ENCODE data around the gene SUMF2.
"Not testable (repeated sequence)": the region's sequence is repeated elsewhere in the genome, so short reads cannot be mapped to it uniquely, and the experiment has no call there.

Gene SUMF2

DNA sequence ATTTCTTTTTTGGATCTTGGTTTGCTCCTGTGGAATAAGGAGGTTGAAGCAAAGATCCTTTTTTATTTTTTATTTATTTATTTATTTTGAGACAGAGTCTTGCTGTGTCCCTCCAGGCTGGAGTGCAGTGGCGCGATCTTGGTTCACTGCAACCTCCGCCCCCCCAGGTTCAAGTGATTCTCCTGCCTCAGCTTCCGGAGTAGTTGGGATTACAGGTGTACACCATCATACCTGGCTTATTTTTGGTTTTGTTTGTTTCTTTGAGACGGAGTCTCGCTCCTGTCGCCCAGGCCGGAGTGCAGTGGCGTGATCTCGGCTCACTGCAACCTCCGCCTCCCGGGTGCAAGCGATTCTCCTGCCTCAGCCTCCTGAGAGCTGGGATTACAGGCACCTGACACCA is 2.3 kb downstream of the SUMF2 start:
- not testable (repeated sequence) for H3K4me3 ChIP-seq (ENCODE audit: low read length)
- peaks cover 40% of the 10 kb centered on the region for H3K36me3 ChIP-seq (ENCODE audit: control insufficient read depth, low read depth, low read length)

DNA sequence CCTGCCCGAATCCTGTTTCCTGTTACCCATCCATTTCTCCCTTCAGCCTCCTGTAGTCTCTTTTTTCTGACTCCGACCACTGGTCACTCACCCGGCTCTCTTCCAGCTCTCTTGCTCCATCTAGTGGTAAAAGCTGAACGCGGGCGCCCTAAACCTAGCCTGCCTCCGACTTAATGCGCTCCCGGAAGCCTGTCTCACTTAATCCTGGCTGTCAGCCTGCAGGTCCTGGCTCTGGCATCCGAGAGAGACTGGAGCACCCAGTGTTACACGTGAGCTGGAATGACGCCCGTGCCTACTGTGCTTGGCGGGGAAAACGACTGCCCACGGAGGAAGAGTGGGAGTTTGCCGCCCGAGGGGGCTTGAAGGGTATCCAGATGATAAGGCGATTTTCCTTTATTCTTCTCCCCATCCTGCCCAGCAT is 10.3 kb downstream of the SUMF2 start:
- Histone ChIP-seq H3K27ac (ENCODE audit: low read length) (no peak overlapping the region), H3K4me1 (ENCODE audit: control insufficient read depth, low read depth, low read length) (peaks cover 2% of the 10 kb centered on the region), H3K9ac (ENCODE audit: low read length) (no peak overlapping the region), H3K36me3 (ENCODE audit: control insufficient read depth, low read depth, low read length) (peaks cover 22% of the 10 kb centered on the region), H3K4me3 (ENCODE audit: low read length) (no peak overlapping the region), H3K27me3 (ENCODE audit: control insufficient read depth, insufficient read depth, low read length) (no peaks in the 10 kb centered on the region), H3K9me3 (ENCODE audit: control insufficient read depth, low read depth, low read length) (no peaks in the 10 kb centered on the region)

More for the DNA sequence above, 2.3 kb downstream of the SUMF2 start:
- not testable (repeated sequence) for H3K27me3 ChIP-seq (ENCODE audit: control insufficient read depth, insufficient read depth, low read length); H3K9me3 ChIP-seq (ENCODE audit: control insufficient read depth, low read depth, low read length); H3K9ac ChIP-seq (ENCODE audit: low read length); H3K27ac ChIP-seq (ENCODE audit: low read length); H3K4me1 ChIP-seq (ENCODE audit: control insufficient read depth, low read depth, low read length)

DNA sequence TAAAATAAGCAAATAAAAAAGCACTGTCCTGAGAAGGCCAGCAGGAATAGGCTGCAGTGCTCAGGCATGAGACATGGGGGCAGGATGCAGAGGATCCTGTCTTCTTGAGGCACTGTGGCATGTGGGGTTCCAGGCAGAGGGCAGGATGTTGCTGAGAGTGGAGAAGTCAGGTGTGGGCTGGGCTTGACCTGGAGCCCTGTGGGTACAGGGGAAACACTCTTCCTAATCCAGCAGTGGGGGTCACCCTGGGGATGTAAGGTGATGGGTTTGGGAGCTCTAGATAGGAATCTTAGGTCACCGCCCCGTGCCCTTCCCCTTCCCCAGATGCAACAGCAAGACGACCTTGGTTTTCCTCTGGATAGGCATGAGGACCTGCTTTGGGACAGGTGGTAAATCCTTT is 13.6 kb downstream of the SUMF2 start:
- Histone ChIP-seq H3K4me3 (ENCODE audit: low read length) (no peak overlapping the region), H3K9me3 (ENCODE audit: control insufficient read depth, low read depth, low read length) (no peaks in the 10 kb centered on the region), H3K27me3 (ENCODE audit: control insufficient read depth, insufficient read depth, low read length) (no peaks in the 10 kb centered on the region), H3K4me1 (ENCODE audit: control insufficient read depth, low read depth, low read length) (peaks cover 2% of the 10 kb centered on the region), H3K27ac (ENCODE audit: low read length) (no peak overlapping the region), H3K36me3 (ENCODE audit: control insufficient read depth, low read depth, low read length) (peaks cover 21% of the 10 kb centered on the region), H3K9ac (ENCODE audit: low read length) (no peak overlapping the region)

DNA sequence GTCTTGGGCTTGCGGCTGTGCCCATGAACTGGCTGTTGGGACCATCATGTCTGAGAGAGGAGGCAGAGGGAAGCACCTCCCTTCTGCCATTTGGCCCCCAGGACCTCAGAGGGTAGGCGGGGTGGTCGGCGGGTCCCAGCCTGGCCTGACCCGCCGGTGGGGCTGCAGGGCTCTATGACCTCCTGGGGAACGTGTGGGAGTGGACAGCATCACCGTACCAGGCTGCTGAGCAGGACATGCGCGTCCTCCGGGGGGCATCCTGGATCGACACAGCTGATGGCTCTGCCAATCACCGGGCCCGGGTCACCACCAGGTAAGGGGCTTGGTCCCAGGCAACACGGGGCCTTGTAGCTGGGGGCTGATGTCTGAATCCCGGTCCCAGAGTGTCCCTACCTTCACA is 14.1 kb downstream of the SUMF2 start:
- H3K27ac ChIP-seq (ENCODE audit: low read length), result no peak overlapping the region
- H3K4me1 ChIP-seq (ENCODE audit: control insufficient read depth, low read depth, low read length), result peaks cover 2% of the 10 kb centered on the region
- H3K27me3 ChIP-seq (ENCODE audit: control insufficient read depth, insufficient read depth, low read length), result no peaks in the 10 kb centered on the region
- H3K9ac ChIP-seq (ENCODE audit: low read length), result no peak overlapping the region
- peaks cover 21% of the 10 kb centered on the region for H3K36me3 ChIP-seq (ENCODE audit: control insufficient read depth, low read depth, low read length)
- no peaks in the 10 kb centered on the region for H3K9me3 ChIP-seq (ENCODE audit: control insufficient read depth, low read depth, low read length)
- no peak overlapping the region for H3K4me3 ChIP-seq (ENCODE audit: low read length)

DNA sequence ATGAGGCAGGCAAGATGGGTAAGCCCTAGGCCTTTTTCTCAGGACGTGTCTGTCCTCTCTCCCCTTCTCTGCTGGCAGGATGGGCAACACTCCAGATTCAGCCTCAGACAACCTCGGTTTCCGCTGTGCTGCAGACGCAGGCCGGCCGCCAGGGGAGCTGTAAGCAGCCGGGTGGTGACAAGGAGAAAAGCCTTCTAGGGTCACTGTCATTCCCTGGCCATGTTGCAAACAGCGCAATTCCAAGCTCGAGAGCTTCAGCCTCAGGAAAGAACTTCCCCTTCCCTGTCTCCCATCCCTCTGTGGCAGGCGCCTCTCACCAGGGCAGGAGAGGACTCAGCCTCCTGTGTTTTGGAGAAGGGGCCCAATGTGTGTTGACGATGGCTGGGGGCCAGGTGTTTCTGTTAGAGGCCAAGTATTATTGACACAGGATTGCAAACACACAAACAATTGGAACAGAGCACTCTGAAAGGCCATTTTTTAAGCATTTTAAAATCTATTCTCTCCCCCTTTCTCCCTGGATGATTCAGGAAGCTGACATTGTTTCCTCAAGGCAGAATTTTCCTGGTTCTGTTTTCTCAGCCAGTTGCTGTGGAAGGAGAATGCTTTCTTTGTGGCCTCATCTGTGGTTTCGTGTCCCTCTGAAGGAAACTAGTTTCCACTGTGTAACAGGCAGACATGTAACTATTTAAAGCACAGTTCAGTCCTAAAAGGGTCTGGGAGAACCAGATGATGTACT is 15.5 kb downstream of the SUMF2 start:
- H3K4me1 ChIP-seq (ENCODE audit: control insufficient read depth, low read depth, low read length), result no peaks in the 10 kb centered on the region
- no peaks in the 10 kb centered on the region for H3K9me3 ChIP-seq (ENCODE audit: control insufficient read depth, low read depth, low read length)
- no peak overlapping the region for H3K27ac ChIP-seq (ENCODE audit: low read length)
- no peak overlapping the region for H3K4me3 ChIP-seq (ENCODE audit: low read length)
- no peak overlapping the region for H3K9ac ChIP-seq (ENCODE audit: low read length)
- no peaks in the 10 kb centered on the region for H3K27me3 ChIP-seq (ENCODE audit: control insufficient read depth, insufficient read depth, low read length)
- H3K36me3 ChIP-seq (ENCODE audit: control insufficient read depth, low read depth, low read length), result peaks cover 21% of the 10 kb centered on the region

DNA sequence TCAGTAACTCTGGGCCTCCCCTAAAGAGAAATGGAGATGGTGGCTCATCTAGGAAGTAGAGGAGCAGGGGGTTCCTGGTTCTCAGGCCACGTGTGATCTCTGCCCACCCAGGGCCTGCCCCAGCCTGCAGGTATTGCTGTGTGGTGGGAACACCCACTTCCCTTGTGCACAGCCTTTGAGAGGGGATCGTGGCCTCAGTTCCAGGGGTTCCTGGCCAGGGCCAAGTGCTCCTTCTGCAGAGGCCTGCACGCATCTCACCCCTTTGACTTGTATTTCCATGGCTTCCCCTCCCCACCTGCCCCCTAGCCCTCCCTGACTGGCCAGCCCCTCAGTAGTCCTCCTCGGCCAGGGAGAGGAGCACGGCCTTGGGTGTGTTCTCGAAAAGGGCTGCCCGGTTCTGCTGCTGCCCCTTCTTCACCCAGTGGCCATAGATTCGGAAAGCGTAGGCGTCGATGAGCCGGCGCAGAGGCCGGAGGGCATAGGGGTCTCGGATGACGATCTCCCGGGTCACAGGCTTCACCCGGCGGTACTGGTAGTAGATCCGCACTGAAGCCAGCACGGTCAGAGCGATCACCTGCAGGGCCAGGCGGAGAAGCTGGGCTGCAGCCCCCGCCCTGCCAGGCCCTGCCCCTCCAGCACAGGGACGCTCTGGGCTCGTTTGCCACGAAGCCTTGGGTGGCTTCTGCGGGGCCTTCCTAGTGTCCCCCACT is 16.8 kb downstream of the SUMF2 start:
- H3K4me3 ChIP-seq (ENCODE audit: low read length); H3K9ac ChIP-seq (ENCODE audit: low read length); H3K9me3 ChIP-seq (ENCODE audit: control insufficient read depth, low read depth, low read length); H3K27ac ChIP-seq (ENCODE audit: low read length); H3K4me1 ChIP-seq (ENCODE audit: control insufficient read depth, low read depth, low read length); H3K27me3 ChIP-seq (ENCODE audit: control insufficient read depth, insufficient read depth, low read length): not testable (repeated sequence)
- peaks cover 21% of the 10 kb centered on the region for H3K36me3 ChIP-seq (ENCODE audit: control insufficient read depth, low read depth, low read length)

DNA sequence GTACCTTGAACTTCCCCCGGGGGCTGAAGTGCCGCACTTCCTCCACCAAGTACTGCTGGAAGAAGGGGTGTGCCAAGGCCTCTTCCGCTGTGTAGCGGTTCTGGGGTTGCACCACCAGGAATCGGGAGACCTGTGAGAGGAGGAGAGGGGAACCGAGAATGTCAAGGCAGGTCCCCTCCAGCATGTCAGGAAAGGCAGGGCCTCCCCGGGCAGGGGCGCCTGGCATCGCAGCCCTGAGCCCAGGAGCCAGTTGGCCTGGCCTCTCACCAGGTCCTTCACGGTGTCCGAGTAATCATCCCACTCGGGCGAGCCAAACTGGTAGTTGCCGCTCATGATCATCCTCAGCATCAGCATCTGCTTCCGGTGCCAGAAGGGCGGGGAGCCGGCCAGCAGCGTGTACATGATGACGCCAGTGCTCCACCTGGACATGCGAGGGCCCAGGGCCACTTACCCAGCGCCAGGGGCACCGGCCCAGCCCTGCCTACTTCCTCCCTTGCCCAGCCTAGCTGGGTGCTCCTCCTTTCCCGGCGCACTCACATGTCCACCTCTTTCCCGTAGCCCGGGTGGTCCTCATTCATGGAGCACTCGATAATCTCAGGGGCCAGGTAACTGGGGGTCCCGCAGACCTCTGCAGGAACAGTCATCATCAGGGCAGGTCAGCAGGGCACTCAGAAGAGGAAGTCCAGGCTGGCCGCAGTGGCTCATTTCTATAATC is 17.7 kb downstream of the SUMF2 start:
- no peaks in the 10 kb centered on the region for H3K9me3 ChIP-seq (ENCODE audit: control insufficient read depth, low read depth, low read length)
- H3K4me3 ChIP-seq (ENCODE audit: low read length), result no peak overlapping the region
- peaks cover 18% of the 10 kb centered on the region for H3K36me3 ChIP-seq (ENCODE audit: control insufficient read depth, low read depth, low read length)
- no peak overlapping the region for H3K9ac ChIP-seq (ENCODE audit: low read length)
- H3K27me3 ChIP-seq (ENCODE audit: control insufficient read depth, insufficient read depth, low read length), result no peaks in the 10 kb centered on the region
- no peak overlapping the region for H3K27ac ChIP-seq (ENCODE audit: low read length)
- H3K4me1 ChIP-seq (ENCODE audit: control insufficient read depth, low read depth, low read length), result no peaks in the 10 kb centered on the region

DNA sequence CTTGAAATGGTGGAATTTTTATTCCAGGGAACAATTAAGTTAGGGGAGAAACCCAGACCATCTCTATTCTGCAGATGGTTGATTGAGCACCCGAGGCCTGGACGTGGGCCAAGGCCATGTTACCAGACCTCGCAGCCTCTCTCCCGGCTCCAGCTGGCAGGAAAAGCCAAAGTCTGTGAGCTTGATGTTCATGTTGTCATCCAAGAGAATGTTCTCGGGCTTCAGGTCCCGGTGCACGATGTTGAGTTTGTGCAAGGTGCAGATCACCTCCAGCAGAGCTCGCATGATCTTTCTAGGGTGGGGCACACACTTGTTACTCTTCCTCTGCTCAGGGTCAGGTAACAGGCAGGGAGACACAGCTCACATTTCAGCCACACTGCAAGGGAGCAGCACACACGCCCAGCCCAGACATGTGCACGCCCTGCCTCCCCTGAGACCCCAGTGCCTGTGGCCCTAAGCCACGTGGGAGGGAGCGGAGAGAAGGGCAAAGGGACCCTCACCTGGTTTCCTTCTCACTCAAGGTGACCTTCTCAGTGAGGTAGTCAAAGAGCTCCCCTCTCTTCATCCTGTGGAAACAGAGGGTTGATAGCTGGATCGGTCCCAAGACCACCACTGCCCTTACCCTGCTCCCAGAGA is 19.2 kb downstream of the SUMF2 start:
- no peaks in the 10 kb centered on the region for H3K9me3 ChIP-seq (ENCODE audit: control insufficient read depth, low read depth, low read length)
- peaks cover 11% of the 10 kb centered on the region for H3K36me3 ChIP-seq (ENCODE audit: control insufficient read depth, low read depth, low read length)
- no peak overlapping the region for H3K9ac ChIP-seq (ENCODE audit: low read length)
- no peaks in the 10 kb centered on the region for H3K27me3 ChIP-seq (ENCODE audit: control insufficient read depth, insufficient read depth, low read length)
- no peaks in the 10 kb centered on the region for H3K4me1 ChIP-seq (ENCODE audit: control insufficient read depth, low read depth, low read length)
- no peak overlapping the region for H3K27ac ChIP-seq (ENCODE audit: low read length)
- H3K4me3 ChIP-seq (ENCODE audit: low read length), result no peak overlapping the region

DNA sequence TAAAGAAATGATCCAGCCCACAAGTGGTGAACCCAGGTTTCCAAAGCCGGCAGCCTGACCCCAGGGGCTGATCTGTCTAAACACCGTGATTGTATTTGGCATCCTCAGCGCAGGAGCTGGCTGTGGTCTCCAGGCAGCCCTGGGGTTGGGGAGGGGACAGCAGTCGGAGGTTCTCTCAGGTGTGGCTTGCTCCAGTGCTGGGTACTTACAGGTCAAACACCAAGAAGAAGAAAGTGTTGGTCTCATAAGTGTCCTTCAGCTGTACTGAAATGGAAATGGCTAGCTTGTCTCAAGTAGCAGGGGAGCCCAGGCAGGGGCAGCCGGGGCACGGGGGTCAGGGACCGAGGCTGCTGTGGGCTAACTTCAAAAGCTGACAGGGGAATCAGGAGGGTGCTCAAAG is 22.7 kb downstream of the SUMF2 start:
- Histone ChIP-seq H3K4me1 (ENCODE audit: control insufficient read depth, low read depth, low read length) (no peaks in the 10 kb centered on the region), H3K27me3 (ENCODE audit: control insufficient read depth, insufficient read depth, low read length) (no peaks in the 10 kb centered on the region), H3K9me3 (ENCODE audit: control insufficient read depth, low read depth, low read length) (no peaks in the 10 kb centered on the region), H3K9ac (ENCODE audit: low read length) (no peak overlapping the region), H3K36me3 (ENCODE audit: control insufficient read depth, low read depth, low read length) (no peaks in the 10 kb centered on the region), H3K4me3 (ENCODE audit: low read length) (no peak overlapping the region), H3K27ac (ENCODE audit: low read length) (no peak overlapping the region)

DNA sequence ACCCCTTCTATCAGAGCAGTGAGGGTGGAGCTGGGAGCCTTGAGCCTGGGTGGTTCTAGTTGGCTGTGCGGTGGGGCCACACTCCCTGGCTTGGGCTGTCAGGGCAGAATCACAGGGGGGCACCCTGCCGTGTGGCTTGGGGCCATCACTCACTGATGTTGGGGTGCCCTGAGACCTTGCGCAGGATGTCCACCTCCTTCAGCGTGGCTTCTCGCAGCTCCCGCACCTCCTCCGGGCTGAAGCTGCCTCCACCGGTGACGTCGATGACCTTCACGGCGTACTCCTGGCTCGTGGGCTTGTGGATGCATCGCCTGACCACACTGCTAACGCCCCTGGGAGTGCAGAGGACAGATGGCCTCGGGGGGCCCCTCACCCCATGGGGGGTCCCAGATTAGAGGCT is 23.4 kb downstream of the SUMF2 start:
- H3K4me3 ChIP-seq (ENCODE audit: low read length), result no peak overlapping the region
- no peak overlapping the region for H3K9ac ChIP-seq (ENCODE audit: low read length)
- H3K9me3 ChIP-seq (ENCODE audit: control insufficient read depth, low read depth, low read length), result no peaks in the 10 kb centered on the region
- no peaks in the 10 kb centered on the region for H3K27me3 ChIP-seq (ENCODE audit: control insufficient read depth, insufficient read depth, low read length)
- no peaks in the 10 kb centered on the region for H3K4me1 ChIP-seq (ENCODE audit: control insufficient read depth, low read depth, low read length)
- H3K36me3 ChIP-seq (ENCODE audit: control insufficient read depth, low read depth, low read length), result no peaks in the 10 kb centered on the region
- no peak overlapping the region for H3K27ac ChIP-seq (ENCODE audit: low read length)

DNA sequence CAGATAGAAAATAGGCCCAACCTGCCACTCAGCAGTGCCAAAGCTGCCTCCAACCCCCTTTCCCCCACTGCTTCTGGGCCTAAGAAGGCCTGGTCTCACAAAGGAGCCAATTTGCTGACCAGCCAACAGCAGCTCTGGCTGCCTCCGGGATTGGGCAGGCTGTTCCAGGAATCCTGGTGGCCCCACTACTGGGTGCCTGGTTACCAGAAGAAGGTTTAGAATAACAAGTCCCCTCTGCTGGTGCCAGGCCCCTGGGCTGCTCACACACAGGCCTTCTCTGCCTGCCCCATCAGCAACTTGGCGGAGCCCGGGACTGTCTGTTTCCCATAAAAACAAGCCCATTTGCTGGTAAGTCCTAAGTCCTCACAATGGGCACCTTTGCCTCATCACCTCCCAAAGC is 27.5 kb downstream of the SUMF2 start:
- no peaks in the 10 kb centered on the region for H3K4me1 ChIP-seq (ENCODE audit: control insufficient read depth, low read depth, low read length)
- H3K27me3 ChIP-seq (ENCODE audit: control insufficient read depth, insufficient read depth, low read length), result no peaks in the 10 kb centered on the region
- H3K27ac ChIP-seq (ENCODE audit: low read length), result no peak overlapping the region
- H3K36me3 ChIP-seq (ENCODE audit: control insufficient read depth, low read depth, low read length), result no peaks in the 10 kb centered on the region
- H3K9ac ChIP-seq (ENCODE audit: low read length), result no peak overlapping the region
- no peaks in the 10 kb centered on the region for H3K9me3 ChIP-seq (ENCODE audit: control insufficient read depth, low read depth, low read length)
- no peak overlapping the region for H3K4me3 ChIP-seq (ENCODE audit: low read length)

All from iPS-18a (cell line).